Body of pancreas (tissue), 4 donors: ENCODE data around the gene CTAGE4.
"Not testable (repeated sequence)": the region's sequence is repeated elsewhere in the genome, so short reads cannot be mapped to it uniquely, and the experiment has no call there.

Source experiments
- POLR2A ChIP-seq, 3 donors: fragments of 450-650 bp; IDR thresholded peaks; one replicate each; pipeline ENCODE4 v1.6.1; 2016; ENCODE audit warnings: antibody characterized with exemption in 3 of 3, mild to moderate bottlenecking in 2 of 3
- TF ChIP-seq, protein P1 (sequence below), 7 experiments: fragments of 450-650 bp in 4 of 7; fragments of 200-600 bp in 3 of 7; sonication (generic) in 3 of 7; IDR thresholded peaks; one replicate each; pipeline ENCODE4 v1.5.1; 2016 to 2019; ENCODE audit warnings: antibody characterized with exemption in 7 of 7

DNA sequence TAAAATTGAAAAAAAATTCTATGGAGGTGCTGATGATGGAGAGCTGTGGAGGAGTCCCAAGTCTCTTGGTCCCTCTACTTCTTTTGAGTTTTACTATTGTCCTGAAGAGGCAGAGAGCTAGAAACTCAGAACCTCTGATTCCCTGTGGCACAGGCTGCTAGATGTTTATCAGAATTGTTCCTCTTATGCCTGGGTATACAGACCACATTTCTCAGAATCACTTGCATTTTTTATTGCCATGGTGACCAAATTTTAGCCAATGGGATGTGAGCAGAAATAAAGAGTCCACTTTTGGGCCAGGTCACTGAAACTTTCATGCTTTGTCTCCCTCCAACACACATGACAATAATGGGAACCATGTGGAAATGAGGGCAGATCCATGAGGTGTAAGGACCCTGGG lies 40.4 kb downstream of the CTAGE4 start:
- not testable (repeated sequence) for TF ChIP-seq POLR2A (IDR thresholded peaks at IDR 0.05)
- TF ChIP-seq, protein P1, sequence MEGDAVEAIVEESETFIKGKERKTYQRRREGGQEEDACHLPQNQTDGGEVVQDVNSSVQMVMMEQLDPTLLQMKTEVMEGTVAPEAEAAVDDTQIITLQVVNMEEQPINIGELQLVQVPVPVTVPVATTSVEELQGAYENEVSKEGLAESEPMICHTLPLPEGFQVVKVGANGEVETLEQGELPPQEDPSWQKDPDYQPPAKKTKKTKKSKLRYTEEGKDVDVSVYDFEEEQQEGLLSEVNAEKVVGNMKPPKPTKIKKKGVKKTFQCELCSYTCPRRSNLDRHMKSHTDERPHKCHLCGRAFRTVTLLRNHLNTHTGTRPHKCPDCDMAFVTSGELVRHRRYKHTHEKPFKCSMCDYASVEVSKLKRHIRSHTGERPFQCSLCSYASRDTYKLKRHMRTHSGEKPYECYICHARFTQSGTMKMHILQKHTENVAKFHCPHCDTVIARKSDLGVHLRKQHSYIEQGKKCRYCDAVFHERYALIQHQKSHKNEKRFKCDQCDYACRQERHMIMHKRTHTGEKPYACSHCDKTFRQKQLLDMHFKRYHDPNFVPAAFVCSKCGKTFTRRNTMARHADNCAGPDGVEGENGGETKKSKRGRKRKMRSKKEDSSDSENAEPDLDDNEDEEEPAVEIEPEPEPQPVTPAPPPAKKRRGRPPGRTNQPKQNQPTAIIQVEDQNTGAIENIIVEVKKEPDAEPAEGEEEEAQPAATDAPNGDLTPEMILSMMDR (IDR thresholded peaks at IDR 0.05) = not testable (repeated sequence)
